ENCODE measurements around the gene MSI1.

DNA sequence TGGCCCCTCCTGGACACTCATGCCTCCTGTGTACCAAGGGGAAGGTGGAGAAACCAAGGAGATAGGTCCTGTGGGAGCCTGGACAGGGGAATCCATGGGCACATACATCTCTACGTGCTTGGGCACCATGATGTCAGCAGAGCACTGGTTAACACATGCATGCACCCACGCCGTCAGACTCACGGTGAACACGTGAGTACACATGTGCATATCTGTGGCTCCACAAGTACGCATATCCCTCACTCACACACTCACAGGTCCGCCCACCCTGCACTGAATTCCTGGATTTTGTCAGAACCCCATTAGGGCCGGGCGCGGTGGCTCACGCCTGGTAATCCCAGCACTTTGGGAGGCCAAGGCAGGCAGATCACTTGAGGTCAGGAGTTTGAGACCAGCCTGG, 39.8 kb upstream of the MSI1 start:
- TF ChIP-seq, protein P1, sequence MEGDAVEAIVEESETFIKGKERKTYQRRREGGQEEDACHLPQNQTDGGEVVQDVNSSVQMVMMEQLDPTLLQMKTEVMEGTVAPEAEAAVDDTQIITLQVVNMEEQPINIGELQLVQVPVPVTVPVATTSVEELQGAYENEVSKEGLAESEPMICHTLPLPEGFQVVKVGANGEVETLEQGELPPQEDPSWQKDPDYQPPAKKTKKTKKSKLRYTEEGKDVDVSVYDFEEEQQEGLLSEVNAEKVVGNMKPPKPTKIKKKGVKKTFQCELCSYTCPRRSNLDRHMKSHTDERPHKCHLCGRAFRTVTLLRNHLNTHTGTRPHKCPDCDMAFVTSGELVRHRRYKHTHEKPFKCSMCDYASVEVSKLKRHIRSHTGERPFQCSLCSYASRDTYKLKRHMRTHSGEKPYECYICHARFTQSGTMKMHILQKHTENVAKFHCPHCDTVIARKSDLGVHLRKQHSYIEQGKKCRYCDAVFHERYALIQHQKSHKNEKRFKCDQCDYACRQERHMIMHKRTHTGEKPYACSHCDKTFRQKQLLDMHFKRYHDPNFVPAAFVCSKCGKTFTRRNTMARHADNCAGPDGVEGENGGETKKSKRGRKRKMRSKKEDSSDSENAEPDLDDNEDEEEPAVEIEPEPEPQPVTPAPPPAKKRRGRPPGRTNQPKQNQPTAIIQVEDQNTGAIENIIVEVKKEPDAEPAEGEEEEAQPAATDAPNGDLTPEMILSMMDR (IDR thresholded peaks at IDR 0.05 in 2 of 3, conservative IDR thresholded peaks at IDR 0.05 in 1 of 3; ENCODE audit: control insufficient read depth in 2 of 3, extremely low read depth in 1 of 3, insufficient read depth in 1 of 3, low read depth in 3 of 3, low read length in 3 of 3): no peak
- no peak for TF ChIP-seq EP300 (IDR thresholded peaks at IDR 0.05; ENCODE audit: borderline replicate concordance in 1 of 2, control insufficient read depth in 1 of 2, low read depth in 2 of 2, low read length in 2 of 2)
- no peak for TF ChIP-seq JUND (IDR thresholded peaks at IDR 0.05; ENCODE audit: low read depth, low read length)
- TF ChIP-seq CHD4 (IDR thresholded peaks at IDR 0.05): no peak
- no peak for TF ChIP-seq CBX3 (IDR thresholded peaks at IDR 0.05; ENCODE audit: borderline replicate concordance, low read depth)
- TF ChIP-seq POLR2A (IDR thresholded peaks at IDR 0.05; ENCODE audit: low read depth, low read length): no peak
- TF ChIP-seq POLR2AphosphoS5 (IDR thresholded peaks at IDR 0.05; ENCODE audit: low read length): no peak
- TF ChIP-seq, protein P2, sequence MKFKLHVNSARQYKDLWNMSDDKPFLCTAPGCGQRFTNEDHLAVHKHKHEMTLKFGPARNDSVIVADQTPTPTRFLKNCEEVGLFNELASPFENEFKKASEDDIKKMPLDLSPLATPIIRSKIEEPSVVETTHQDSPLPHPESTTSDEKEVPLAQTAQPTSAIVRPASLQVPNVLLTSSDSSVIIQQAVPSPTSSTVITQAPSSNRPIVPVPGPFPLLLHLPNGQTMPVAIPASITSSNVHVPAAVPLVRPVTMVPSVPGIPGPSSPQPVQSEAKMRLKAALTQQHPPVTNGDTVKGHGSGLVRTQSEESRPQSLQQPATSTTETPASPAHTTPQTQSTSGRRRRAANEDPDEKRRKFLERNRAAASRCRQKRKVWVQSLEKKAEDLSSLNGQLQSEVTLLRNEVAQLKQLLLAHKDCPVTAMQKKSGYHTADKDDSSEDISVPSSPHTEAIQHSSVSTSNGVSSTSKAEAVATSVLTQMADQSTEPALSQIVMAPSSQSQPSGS (IDR thresholded peaks at IDR 0.05; ENCODE audit: low read length): no peak
- TF ChIP-seq EGR1 (IDR thresholded peaks at IDR 0.05; ENCODE audit: borderline replicate concordance in 1 of 2, low read depth in 2 of 2, low read length in 2 of 2): no peak
- no peak for TF ChIP-seq SMC3 (IDR thresholded peaks at IDR 0.05; ENCODE audit: borderline replicate concordance, low read length)
- no peak for TF ChIP-seq CHD2 (IDR thresholded peaks at IDR 0.05; ENCODE audit: borderline replicate concordance, low read depth, low read length)

Measured in GM12878 (cell line).